BLaER1 (cell line): ENCODE results near the gene POMGNT2.
"Not testable (repeated sequence)": the region's sequence is repeated elsewhere in the genome, so short reads cannot be mapped to it uniquely, and the experiment has no call there.

Experiments used
- H3K27ac ChIP-seq: shearing (Covaris generic); formaldehyde crosslinking; 2 replicates; pipeline ENCODE4 v1.8.1; 2022
- H3K27me3 ChIP-seq: shearing (Covaris generic); formaldehyde crosslinking; 2 replicates; pipeline ENCODE4 v1.8.1; 2022
- H3K36me3 ChIP-seq: shearing (Covaris generic); formaldehyde crosslinking; 2 replicates; pipeline ENCODE4 v1.8.1; 2022
- H3K4me1 ChIP-seq: shearing (Covaris generic); formaldehyde crosslinking; 2 replicates; pipeline ENCODE4 v1.8.1; 2022
- H3K4me2 ChIP-seq: shearing (Covaris generic); formaldehyde crosslinking; 2 replicates; pipeline ENCODE4 v1.8.1; 2022
- H3K4me3 ChIP-seq: shearing (Covaris generic); formaldehyde crosslinking; 2 replicates; pipeline ENCODE4 v1.8.1; 2022
- H3K9ac ChIP-seq: shearing (Covaris generic); formaldehyde crosslinking; 2 replicates; pipeline ENCODE4 v1.8.1; 2022
- H3K9me3 ChIP-seq: shearing (Covaris generic); formaldehyde crosslinking; 2 replicates; pipeline ENCODE4 v1.8.1; 2022
- H4K20me1 ChIP-seq: shearing (Covaris generic); formaldehyde crosslinking; 2 replicates; pipeline ENCODE4 v1.8.1; 2022
- Cebpa-rat ChIP-seq: shearing (Covaris generic); IDR thresholded peaks from 2 replicates; pipeline ENCODE4 v1.8.1; 2022

Gene POMGNT2

GRCh38 chr3:43054754-43055153 is 51.1 kb downstream of the POMGNT2 start:
- H3K4me1 ChIP-seq = no peaks in the 10 kb centered on the region
- TF ChIP-seq Cebpa-rat = no peak
- no peaks in the 10 kb centered on the region for H3K36me3 ChIP-seq
- H3K4me3 ChIP-seq = no peak overlapping the region
- no peaks in the 10 kb centered on the region for H3K27me3 ChIP-seq
- no peak overlapping the region for H3K27ac ChIP-seq
- H3K9me3 ChIP-seq = peaks cover 10% of the 10 kb centered on the region; the same call in 1 of the 2 replicates
- H3K4me2 ChIP-seq = no peak overlapping the region
- H4K20me1 ChIP-seq = no peaks in the 10 kb centered on the region
- H3K9ac ChIP-seq = no peak overlapping the region

GRCh38 chr3:43053291-43053690 is 52.6 kb downstream of the POMGNT2 start:
- TF ChIP-seq Cebpa-rat = no peak
- Histone ChIP-seq H3K9me3 (peaks cover 22% of the 10 kb centered on the region), H3K27ac (no peak overlapping the region), H4K20me1 (no peaks in the 10 kb centered on the region), H3K4me1 (no peaks in the 10 kb centered on the region), H3K4me3 (no peak overlapping the region), H3K27me3 (no peaks in the 10 kb centered on the region), H3K4me2 (no peak overlapping the region), H3K9ac (no peak overlapping the region), H3K36me3 (no peaks in the 10 kb centered on the region)

DNA sequence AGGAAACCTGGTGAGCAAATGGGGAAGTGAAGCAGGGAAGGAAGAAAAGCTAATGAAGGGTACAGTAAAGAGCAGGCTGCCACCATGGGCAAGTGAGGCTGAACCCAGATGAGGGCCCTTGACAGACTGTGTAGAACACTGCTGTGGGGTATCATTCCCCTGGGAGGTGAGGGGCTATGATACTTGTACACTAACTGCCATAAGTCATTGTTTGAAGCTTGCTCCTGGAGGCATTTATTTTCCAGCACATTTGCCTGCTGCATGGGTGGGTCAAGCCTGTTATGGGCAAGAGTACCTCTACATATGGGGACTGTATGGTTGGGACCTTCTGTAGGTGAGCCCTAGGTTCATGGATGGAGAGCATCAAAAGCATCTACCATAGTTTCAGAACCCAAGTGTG is 57.4 kb downstream of the POMGNT2 start:
- Histone ChIP-seq H3K9me3 (peaks cover 69% of the 10 kb centered on the region), H3K27ac (no peak overlapping the region), H3K4me1 (no peaks in the 10 kb centered on the region), H3K4me2 (no peak overlapping the region), H3K36me3 (no peaks in the 10 kb centered on the region), H3K9ac (no peak overlapping the region), H4K20me1 (no peaks in the 10 kb centered on the region), H3K4me3 (no peak overlapping the region), H3K27me3 (no peaks in the 10 kb centered on the region)
- no peak for TF ChIP-seq Cebpa-rat

DNA sequence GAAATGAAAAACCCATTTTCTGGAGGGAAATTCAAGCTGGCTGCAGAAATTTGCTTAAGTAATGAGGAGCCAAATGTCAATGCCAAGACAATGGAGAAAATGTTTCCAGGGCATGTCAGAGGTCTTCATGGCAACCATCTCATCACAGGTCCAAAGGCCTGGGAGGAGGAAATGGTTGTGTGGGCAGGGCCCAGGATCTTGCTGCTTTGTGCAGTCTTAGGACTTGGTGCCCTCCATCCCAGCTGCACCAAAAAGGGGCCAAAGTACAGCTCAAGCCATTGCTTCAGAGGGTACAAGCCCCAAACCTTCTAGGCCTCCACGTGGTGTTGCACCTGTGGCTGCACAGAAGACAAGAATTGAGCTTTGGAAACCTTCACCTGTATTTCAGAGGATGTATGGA is 59.3 kb downstream of the POMGNT2 start:
- Histone ChIP-seq H3K27me3 (no peaks in the 10 kb centered on the region), H3K36me3 (no peaks in the 10 kb centered on the region), H3K9me3 (peaks cover 77% of the 10 kb centered on the region), H3K4me2 (no peak overlapping the region), H3K4me1 (no peaks in the 10 kb centered on the region), H3K9ac (no peak overlapping the region), H4K20me1 (no peaks in the 10 kb centered on the region), H3K4me3 (no peak overlapping the region), H3K27ac (no peak overlapping the region)
- TF ChIP-seq Cebpa-rat = no peak

DNA sequence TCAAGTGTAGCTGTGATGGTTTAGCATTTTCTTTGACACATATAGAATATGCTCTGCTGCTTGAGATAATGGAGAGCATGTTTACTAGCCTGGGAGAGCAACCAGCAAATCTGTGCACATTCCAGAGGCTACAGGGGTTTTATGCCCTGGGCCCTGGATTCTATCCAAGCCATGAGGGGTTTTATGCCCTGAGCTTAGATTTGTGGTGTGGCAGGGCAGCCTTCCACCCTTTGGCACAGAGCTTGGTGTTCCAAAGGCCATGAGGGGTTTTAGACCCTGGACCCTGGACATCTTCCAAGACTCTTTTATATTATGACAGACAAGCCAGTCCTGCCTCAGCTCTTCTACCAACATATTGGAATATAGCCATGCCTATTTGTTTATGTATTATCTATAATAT is 60.8 kb downstream of the POMGNT2 start:
- not testable (repeated sequence) for H3K4me2 ChIP-seq, H3K36me3 ChIP-seq, H3K4me1 ChIP-seq, H3K9ac ChIP-seq, H3K27ac ChIP-seq, H4K20me1 ChIP-seq, H3K27me3 ChIP-seq, H3K4me3 ChIP-seq
- peaks cover 69% of the 10 kb centered on the region for H3K9me3 ChIP-seq

- peaks cover 60% of the 10 kb centered on the region for H3K9me3 ChIP-seq
- no peaks in the 10 kb centered on the region for H3K27me3 ChIP-seq
- no peak overlapping the region for H3K4me2 ChIP-seq
- no peak overlapping the region for H3K4me3 ChIP-seq
- H3K36me3 ChIP-seq = no peaks in the 10 kb centered on the region
- H3K9ac ChIP-seq = no peak overlapping the region
- no peak overlapping the region for H3K27ac ChIP-seq
- no peaks in the 10 kb centered on the region for H4K20me1 ChIP-seq
- no peaks in the 10 kb centered on the region for H3K4me1 ChIP-seq
- TF ChIP-seq Cebpa-rat = no peak
Observed at GRCh38 chr3:43043793-43044192, 62.1 kb downstream of the POMGNT2 start.

GRCh38 chr3:43043071-43043766 is 62.7 kb downstream of the POMGNT2 start:
- H3K4me2 ChIP-seq = no peak overlapping the region
- 0 out of 2 replicates have a peak, but pooled peaks cover under 1% of the 10 kb centered on the region for H3K4me1 ChIP-seq
- no peaks in the 10 kb centered on the region for H3K36me3 ChIP-seq
- no peak overlapping the region for H3K9ac ChIP-seq
- TF ChIP-seq Cebpa-rat = no peak
- H4K20me1 ChIP-seq = no peaks in the 10 kb centered on the region
- H3K4me3 ChIP-seq = no peak overlapping the region
- H3K27me3 ChIP-seq = no peaks in the 10 kb centered on the region
- no peak overlapping the region for H3K27ac ChIP-seq
- H3K9me3 ChIP-seq = peaks cover 54% of the 10 kb centered on the region

GRCh38 chr3:43041517-43041916 is 64.4 kb downstream of the POMGNT2 start:
- Histone ChIP-seq H3K4me1 (0 out of 2 replicates have a peak, but pooled peaks cover 4% of the 10 kb centered on the region), H3K9ac (no peak overlapping the region), H3K4me3 (no peak overlapping the region), H3K36me3 (no peaks in the 10 kb centered on the region), H3K9me3 (peaks cover 38% of the 10 kb centered on the region), H3K27ac (no peak overlapping the region), H3K4me2 (no peak overlapping the region), H4K20me1 (no peaks in the 10 kb centered on the region), H3K27me3 (no peaks in the 10 kb centered on the region)
- no peak for TF ChIP-seq Cebpa-rat

DNA sequence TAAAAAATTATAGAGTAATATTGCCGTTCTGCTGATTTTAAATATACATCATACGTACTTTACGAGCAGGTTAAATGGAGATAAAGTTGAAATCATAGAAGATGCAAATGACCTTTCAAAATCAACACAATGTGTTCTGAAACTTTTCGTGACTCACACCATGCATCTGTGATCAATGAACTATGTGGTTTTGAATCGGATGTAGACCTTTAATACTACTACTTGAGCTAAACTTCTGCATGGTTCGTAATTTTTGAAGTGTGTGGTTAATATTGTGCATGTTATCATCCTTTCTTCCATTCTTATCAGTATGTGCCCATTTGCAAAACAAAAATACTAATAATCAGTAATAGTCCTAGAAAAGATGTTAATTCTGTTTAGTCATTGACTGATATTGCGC is 67.9 kb downstream of the POMGNT2 start:
- Histone ChIP-seq H3K4me2 (no peak overlapping the region), H3K9ac (no peak overlapping the region), H4K20me1 (no peaks in the 10 kb centered on the region), H3K4me1 (0 out of 2 replicates have a peak, but pooled peaks cover 4% of the 10 kb centered on the region), H3K27me3 (no peaks in the 10 kb centered on the region), H3K36me3 (no peaks in the 10 kb centered on the region), H3K27ac (no peak overlapping the region), H3K9me3 (peaks cover 3% of the 10 kb centered on the region; the same call in 1 of the 2 replicates), H3K4me3 (no peak overlapping the region)
- no peak for TF ChIP-seq Cebpa-rat

GRCh38 chr3:43036621-43037423 is 69.1 kb downstream of the POMGNT2 start:
- no peak overlapping the region for H3K4me2 ChIP-seq
- no peak overlapping the region for H3K27ac ChIP-seq
- 0 out of 2 replicates have a peak, but pooled peaks have one; percentile 18 for TF ChIP-seq Cebpa-rat

More at GRCh38 chr3:43036621-43037423, 69.1 kb downstream of the POMGNT2 start:
- no peaks in the 10 kb centered on the region for H3K9me3 ChIP-seq
- no peaks in the 10 kb centered on the region for H3K27me3 ChIP-seq
- H4K20me1 ChIP-seq = no peaks in the 10 kb centered on the region
- H3K9ac ChIP-seq = no peak overlapping the region
- H3K36me3 ChIP-seq = no peaks in the 10 kb centered on the region
- H3K4me1 ChIP-seq = 0 out of 2 replicates have a peak, but pooled peaks cover 4% of the 10 kb centered on the region
- no peak overlapping the region for H3K4me3 ChIP-seq
